Measurements from ENCODE around the gene REV3L.

DNA sequence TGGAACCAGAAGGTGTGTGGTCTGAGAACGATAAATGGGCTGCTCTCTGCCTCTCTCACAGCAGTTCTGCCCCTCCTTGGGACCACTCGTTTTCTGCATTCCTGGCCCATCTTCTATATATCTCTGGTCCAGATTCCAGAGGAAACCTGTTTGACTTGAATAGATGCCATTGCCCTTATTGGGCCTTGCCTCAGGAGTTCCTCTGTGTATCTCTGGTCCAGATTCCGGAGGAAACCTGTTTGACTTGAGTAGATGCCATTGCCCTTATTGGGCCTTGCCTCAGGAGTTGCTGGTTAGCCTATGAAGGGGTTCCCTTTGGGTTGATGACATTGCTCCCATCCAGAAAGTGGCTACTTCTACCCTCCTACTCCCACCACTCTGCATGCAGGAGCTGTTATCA lies 206.3 kb downstream of the REV3L start:
- TF ChIP-seq, protein P1, sequence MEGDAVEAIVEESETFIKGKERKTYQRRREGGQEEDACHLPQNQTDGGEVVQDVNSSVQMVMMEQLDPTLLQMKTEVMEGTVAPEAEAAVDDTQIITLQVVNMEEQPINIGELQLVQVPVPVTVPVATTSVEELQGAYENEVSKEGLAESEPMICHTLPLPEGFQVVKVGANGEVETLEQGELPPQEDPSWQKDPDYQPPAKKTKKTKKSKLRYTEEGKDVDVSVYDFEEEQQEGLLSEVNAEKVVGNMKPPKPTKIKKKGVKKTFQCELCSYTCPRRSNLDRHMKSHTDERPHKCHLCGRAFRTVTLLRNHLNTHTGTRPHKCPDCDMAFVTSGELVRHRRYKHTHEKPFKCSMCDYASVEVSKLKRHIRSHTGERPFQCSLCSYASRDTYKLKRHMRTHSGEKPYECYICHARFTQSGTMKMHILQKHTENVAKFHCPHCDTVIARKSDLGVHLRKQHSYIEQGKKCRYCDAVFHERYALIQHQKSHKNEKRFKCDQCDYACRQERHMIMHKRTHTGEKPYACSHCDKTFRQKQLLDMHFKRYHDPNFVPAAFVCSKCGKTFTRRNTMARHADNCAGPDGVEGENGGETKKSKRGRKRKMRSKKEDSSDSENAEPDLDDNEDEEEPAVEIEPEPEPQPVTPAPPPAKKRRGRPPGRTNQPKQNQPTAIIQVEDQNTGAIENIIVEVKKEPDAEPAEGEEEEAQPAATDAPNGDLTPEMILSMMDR (IDR thresholded peaks at IDR 0.05; ENCODE audit: extremely low read depth in 1 of 2, insufficient read depth in 1 of 2, low read depth in 1 of 2, low read length in 2 of 2) = no peak
- no peak for TF ChIP-seq POLR2A (IDR thresholded peaks at IDR 0.05; ENCODE audit: low read depth, low read length)
- TF ChIP-seq, protein P2, sequence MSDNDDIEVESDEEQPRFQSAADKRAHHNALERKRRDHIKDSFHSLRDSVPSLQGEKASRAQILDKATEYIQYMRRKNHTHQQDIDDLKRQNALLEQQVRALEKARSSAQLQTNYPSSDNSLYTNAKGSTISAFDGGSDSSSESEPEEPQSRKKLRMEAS (IDR thresholded peaks at IDR 0.05; ENCODE audit: insufficient read depth, insufficient read length) = no peak

All from endothelial cell of umbilical vein (primary cell).